GM12891 (cell line): Measurements from ENCODE around the gene PRDM2.

ENCODE experiments used
- PAX5 ChIP-seq: IDR thresholded peaks from 2 replicates; pipeline ENCODE4 v1.6.1; 2011; ENCODE audit warnings: low read length, moderate library complexity, mild to moderate bottlenecking; ENCODE audit not compliant: insufficient read depth, severe bottlenecking
- POLR2A ChIP-seq: IDR thresholded peaks from 2 replicates; pipeline ENCODE4 v1.6.1; 2011; ENCODE audit warnings: low read depth, low read length, control low read depth
- POLR2AphosphoS5 ChIP-seq: IDR thresholded peaks from 2 replicates; pipeline ENCODE4 v1.6.1; 2011; ENCODE audit warnings: low read depth, low read length, control low read depth
- POU2F2 ChIP-seq: IDR thresholded peaks from 2 replicates; pipeline ENCODE4 v1.6.1; 2011; ENCODE audit warnings: low read depth, mild to moderate bottlenecking, control low read depth, low read length, moderate library complexity
- SPI1 ChIP-seq: IDR thresholded peaks from 2 replicates; pipeline ENCODE4 v1.6.1; 2011; ENCODE audit warnings: low read depth, low read length, control low read depth
- TAF1 ChIP-seq: IDR thresholded peaks from 2 replicates; pipeline ENCODE4 v1.6.1; 2011; ENCODE audit warnings: low read depth, low read length, control low read depth

GRCh38 chr1:13760921-13761320 is 60.9 kb downstream of the PRDM2 start:
- TF ChIP-seq POLR2AphosphoS5 (no peak), POLR2A (no peak), TAF1 (no peak), PAX5 (no peak), SPI1 (no peak), POU2F2 (no peak)
